Left colon (tissue), 2 donors: ENCODE measurements around the gene SAP30BP. TPM values are rescaled to one million over a fixed set of nuclear protein-coding genes. Genes with fewer than 3 reads are reported as not detected.

Experiments
- ATAC-seq: fragments of 200-7000 bp; cut with Tn5 transposase; one replicate; pipeline ENCODE4 v1.9.1; 2020; ENCODE audit warnings: mild to moderate bottlenecking, moderate library complexity
- DNase-seq, 2 donors: peaks; one replicate each; pipeline ENCODE4 v3.0.0-alpha.2; 2020
- intact Hi-C, 2 donors: fragments of 100-400 bp; cut with DNase I in 1 of 2; cut with micrococcal nuclease in 1 of 2; formaldehyde crosslinking; loops; one replicate each; pipeline versions ENCODE4 v1.11.2 to v1.14.0; 2022; cut with DNase I, micrococcal nuclease
- total RNA-seq, 2 donors: library from RNA; stranded (reverse); fragmentation: NEBNext Ultra II Directional; extraction: Animal tissue kit (Norgen Biotek cat#: 25700); gene quantifications; one replicate each; pipeline ENCODE4 v1.2.1, GENCODE V29; 2021
- donor health status: DM: no; HTN: no; CAD: no.
- donor health status: DM: yes; HTN: yes; CAD: no.

Gene SAP30BP
- total RNA-seq, 2 donors from 2014 or later, result 72.1 to 72.5 TPM

DNA sequence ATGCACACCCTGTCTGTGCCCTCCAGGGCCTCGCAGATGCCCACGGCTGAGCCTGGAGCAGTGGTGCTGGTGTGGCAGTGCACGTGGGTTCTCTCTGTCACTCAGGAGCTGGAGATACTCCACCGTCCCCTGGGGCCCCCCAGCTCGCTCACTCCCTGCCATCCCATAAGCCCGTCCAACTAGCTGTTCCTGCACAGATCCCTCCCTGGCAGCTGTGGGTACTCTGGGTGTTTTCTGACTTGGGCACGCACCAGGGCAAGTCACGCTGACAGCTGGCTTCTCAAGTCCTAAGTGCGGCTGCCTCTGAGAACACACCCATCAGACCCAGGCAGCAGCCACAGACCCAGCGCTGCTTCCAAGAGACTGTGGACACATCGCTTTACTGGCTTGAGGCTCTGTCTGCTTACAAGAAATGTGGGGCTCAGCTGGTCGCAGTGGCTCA, 28.7 kb downstream of the SAP30BP start:
- DNase-seq, result peak; percentile 71 to 82
- ATAC-seq, result peak; percentile 59
- intact Hi-C loops, result no loop called here

DNA sequence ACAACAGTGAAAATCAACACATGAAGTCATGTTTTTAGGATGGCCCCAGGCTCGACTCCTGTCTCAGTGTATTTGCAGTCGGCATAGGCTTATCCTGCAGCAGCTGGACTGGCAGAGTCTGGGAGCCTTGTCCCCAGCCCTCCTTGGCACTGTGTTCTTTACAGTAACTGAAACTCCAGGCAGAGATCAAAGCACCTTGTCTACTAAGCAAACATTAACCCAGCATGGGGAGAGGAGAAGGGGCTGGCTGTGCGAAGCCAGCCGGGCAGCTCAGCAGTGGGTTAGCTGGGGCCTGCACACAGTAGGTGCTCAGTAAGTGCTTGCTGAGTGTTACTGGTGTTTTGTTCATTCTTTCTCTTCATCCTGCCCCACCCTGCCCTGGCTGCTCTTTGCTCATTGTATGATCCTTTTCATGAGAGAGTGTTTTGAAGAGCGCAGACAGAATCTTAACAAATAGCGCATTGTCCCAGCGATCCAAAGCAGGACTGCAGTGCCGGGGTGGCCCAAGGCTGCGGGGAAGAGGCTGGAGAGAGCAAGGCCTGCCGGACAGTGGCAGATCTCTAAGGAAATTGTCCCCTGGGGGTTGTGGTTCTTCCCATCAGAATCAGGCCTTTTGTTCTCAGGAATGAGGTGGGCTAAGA, 30.6 kb downstream of the SAP30BP start:
- DNase-seq (peak in 1 of 2 donors; percentile 58), ATAC-seq (peak; percentile 50)
- intact Hi-C loops, result no loop called here

DNA sequence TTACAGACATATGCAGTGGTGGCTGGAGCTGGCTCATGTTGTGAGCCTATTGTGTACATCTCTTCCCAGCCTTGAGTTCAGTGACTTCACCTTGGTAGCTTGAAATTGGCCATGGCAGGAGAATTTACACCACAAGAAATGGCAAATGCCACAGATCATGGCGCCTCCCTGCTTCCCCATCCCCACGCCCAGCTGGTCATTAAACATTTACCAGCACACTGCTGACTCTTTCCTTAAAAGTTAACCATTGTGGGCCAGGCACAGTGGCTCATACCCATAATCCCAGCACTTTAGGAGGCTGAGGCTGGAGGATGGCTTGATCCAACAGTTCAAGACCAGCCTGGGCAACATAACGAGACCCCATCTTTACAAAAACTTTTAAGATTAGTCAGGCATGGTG, 31.5 kb downstream of the SAP30BP start:
- intact Hi-C loops, result no loop called here
- ATAC-seq (peak; percentile 23), DNase-seq (peak in 1 of 2 donors; percentile 42)

- ATAC-seq (no peak), DNase-seq (no peak)
- intact Hi-C loops, result no loop called here
Measured at GRCh38 chr17:75701288-75701687, 34.1 kb downstream of the SAP30BP start.

GRCh38 chr17:75703191-75703590, 36.1 kb downstream of the SAP30BP start:
- ATAC-seq (no peak), DNase-seq (no peak)
- intact Hi-C loops, result no loop called here

- ATAC-seq (no peak), DNase-seq (no peak)
- intact Hi-C loops, result no loop called here
Measured at GRCh38 chr17:75703591-75703990, 36.5 kb downstream of the SAP30BP start.

GRCh38 chr17:75704963-75705875, 38.1 kb downstream of the SAP30BP start:
- DNase-seq, result no peak
- intact Hi-C loops, result no loop called here
- no peak for ATAC-seq

- ATAC-seq (no peak), DNase-seq (no peak)
- intact Hi-C loops, result no loop called here
Measured at GRCh38 chr17:75706042-75706728, 39.0 kb downstream of the SAP30BP start.

DNA sequence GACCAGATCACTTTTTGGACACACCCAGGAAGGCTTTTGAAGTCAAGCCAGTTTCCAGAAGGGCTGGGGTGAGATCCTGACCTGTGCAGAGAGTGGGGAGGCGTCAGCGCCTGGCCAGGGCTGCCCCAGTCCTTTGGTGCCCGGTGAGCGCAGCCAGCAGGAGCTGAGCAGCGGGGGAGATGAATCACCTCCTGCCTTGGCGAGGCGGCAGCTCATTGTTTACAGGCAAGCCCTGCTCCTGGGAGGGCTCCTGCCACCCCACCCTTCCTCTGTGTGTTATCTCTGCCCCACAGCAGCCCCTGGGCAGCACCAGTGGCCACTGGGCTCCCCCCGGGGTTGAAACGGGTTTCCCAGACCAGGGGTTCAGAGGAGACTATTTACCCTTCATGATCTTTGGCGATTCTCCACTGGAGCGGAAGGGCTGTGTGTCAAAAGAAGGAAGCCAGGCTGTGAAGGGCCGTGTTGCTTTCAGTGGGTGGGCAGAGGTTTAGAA, 40.0 kb downstream of the SAP30BP start:
- ATAC-seq, result peak; percentile 12
- intact Hi-C loops, result no loop called here
- DNase-seq, result no peak

DNA sequence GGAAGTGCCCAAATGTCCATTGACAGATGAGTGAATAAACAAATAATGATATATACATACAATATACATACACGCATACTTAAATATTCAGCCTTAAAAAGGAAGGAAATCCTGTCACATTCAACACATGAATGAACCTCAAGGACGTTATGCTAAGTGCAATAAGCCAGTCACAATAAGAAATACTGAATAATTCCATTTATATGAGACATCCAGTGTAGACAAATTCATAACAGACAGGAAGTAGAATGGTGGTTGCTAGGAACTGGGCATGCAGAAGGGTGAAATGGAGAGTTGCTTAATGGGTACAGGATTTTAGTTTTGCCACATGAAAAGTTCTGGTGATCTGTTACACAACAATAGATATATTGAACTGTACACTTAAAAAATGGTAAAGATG, 45.3 kb downstream of the SAP30BP start:
- no peak for ATAC-seq
- intact Hi-C loops, result no loop called here
- DNase-seq, result no peak

GRCh38 chr17:75719732-75720131, 52.6 kb downstream of the SAP30BP start:
- DNase-seq (no peak), ATAC-seq (no peak)
- intact Hi-C loops, result no loop called here

GRCh38 chr17:75720656-75721462, 53.7 kb downstream of the SAP30BP start, which contains the start of gene ITGB4:
Gene ITGB4, plus strand, starts transcription at chr17:75721459. Its CDS starts 3,245 bp downstream, at chr17:75724704.
- intact Hi-C loops, result no loop called here
- DNase-seq, result peak; percentile 89
- peak; percentile 64 for ATAC-seq

DNA sequence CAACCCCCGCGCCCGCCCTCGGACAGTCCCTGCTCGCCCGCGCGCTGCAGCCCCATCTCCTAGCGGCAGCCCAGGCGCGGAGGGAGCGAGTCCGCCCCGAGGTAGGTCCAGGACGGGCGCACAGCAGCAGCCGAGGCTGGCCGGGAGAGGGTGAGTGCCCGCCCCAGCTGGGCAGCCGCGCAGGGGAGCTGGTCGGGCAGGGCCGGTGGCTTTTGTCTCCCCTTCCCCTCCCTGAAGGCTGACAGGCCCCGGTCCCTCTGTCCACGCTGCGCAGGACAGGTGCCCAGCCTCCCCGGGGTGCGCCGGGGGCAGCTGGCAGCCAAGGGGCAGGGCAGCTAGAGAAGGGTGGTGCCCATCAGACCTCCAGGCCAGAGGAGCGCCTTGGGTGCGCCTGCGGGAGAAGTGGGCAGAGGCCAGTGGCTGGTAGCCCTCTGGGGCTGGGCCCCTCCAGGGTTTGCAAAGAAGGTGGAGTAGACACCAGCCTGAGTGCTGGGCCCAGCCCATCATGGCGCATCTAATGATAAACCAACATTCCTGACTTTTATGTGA, 54.4 kb downstream of the SAP30BP start:
- ATAC-seq, result peak; percentile 47
- intact Hi-C loops, result no loop called here
- peak; percentile 51 to 64 for DNase-seq

- DNase-seq (peak; percentile 71 to 73), ATAC-seq (peak; percentile 53)
- intact Hi-C loops, result no loop called here
Measured at GRCh38 chr17:75722076-75722475, 54.9 kb downstream of the SAP30BP start.

GRCh38 chr17:75722542-75723095, 55.5 kb downstream of the SAP30BP start:
- intact Hi-C loops, result no loop called here
- ATAC-seq (no peak), DNase-seq (peak in 1 of 2 donors; percentile 24)

- peak; percentile 69 for ATAC-seq
Measured at GRCh38 chr17:75723171-75723930, 56.2 kb downstream of the SAP30BP start.

More at GRCh38 chr17:75723171-75723930, 56.2 kb downstream of the SAP30BP start:
- intact Hi-C loops, result no loop called here
- DNase-seq, result peak; percentile 87 to 93
